Stimulated activated effector memory CD8-positive, alpha-beta T cell treated with anti-CD3 and anti-CD28 coated beads, Interleukin-12 subunit alpha, Interleukin-12 subunit beta, amount 100 ng/mL, for 72 hours (primary cell): ENCODE measurements around the gene OR8B2.

Experiments used
- ATAC-seq: fragments of 150-1000 bp; cut with Tn5 transposase; 2 replicates; pipeline ENCODE4 v1.10.0; 2021
- DNase-seq, 2 donors: peaks; one replicate each; pipeline ENCODE4 v3.0.0; 2021 to 2022; ENCODE audit warnings: low spot score in 2 of 2
- H3K27ac Mint-ChIP-seq: one replicate; pipeline ENCODE4 v1.8.0; 2022; ENCODE audit warnings: mild to moderate bottlenecking, mixed read lengths
- H3K36me3 Mint-ChIP-seq: one replicate; pipeline ENCODE4 v1.8.0; 2022; ENCODE audit warnings: mild to moderate bottlenecking, mixed read lengths
- H3K4me1 Mint-ChIP-seq: one replicate; pipeline ENCODE4 v1.8.0; 2022; ENCODE audit warnings: mixed read lengths
- H3K4me3 Mint-ChIP-seq: one replicate; pipeline ENCODE4 v1.8.0; 2022; ENCODE audit warnings: mild to moderate bottlenecking, mixed read lengths
- H3K9me3 Mint-ChIP-seq: one replicate; pipeline ENCODE4 v1.8.0; 2022; ENCODE audit warnings: mixed read lengths

Gene OR8B2

DNA sequence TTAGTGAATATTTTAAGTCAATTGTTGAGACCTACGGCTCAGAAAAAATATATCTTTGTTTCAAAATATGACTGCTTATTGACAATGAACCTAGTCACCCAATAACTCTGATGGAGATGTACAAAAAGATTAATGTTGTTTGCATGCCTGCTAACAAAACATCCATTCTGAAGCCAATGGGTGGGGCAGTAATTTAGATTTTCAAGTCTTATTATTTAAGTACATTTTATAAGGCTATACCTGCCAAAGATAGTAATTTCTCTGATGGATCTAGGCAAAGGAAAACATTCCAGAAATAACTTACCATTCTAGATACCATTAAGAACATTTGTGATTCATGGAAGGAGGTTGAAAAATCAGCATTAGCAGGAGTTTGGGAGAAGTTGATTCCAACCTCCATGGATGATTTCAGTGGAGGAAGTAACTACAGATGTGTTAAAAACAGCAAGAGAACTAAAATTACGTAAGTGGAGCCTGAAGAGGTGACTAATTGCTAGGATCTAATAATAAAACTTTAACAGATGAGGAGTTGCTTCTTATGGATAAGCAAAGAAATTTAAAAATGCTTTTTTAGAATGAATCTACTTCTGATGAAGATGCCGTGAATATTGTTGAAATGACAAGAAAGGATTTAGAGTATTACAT lies 37.9 kb downstream of the OR8B2 start:
- no peak overlapping the region for H3K27ac Mint-ChIP-seq

DNA sequence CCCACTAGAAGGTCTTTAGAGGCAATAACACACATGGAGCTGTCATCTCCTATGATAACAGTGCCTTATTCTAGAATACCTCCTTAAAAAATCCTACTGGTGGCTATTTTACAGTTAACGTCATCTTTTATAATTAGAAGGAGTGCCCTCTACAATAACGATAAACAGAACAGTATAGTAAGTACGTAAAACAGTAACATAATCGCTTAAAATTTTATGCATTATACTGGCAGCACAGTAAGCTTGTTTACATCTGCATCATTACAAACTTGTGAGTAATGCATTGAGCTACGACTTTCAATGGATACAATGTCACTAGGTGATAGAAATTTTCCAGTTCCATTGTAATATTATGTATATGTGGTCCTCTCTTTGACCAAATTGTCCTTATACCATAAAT lies 40.0 kb downstream of the OR8B2 start:
- DNase-seq (no peak), ATAC-seq (no peak)
- Mint-ChIP-seq H3K36me3 (no peaks in the 10 kb centered on the region), H3K27ac (no peak overlapping the region), H3K9me3 (no peaks in the 10 kb centered on the region), H3K4me3 (no peak overlapping the region), H3K4me1 (no peaks in the 10 kb centered on the region)

More for the DNA sequence above, 37.9 kb downstream of the OR8B2 start:
- no peak for DNase-seq
- ATAC-seq: no peak
- Mint-ChIP-seq H3K36me3 (no peaks in the 10 kb centered on the region), H3K4me3 (no peak overlapping the region), H3K9me3 (peaks cover 6% of the 10 kb centered on the region), H3K4me1 (no peaks in the 10 kb centered on the region)

DNA sequence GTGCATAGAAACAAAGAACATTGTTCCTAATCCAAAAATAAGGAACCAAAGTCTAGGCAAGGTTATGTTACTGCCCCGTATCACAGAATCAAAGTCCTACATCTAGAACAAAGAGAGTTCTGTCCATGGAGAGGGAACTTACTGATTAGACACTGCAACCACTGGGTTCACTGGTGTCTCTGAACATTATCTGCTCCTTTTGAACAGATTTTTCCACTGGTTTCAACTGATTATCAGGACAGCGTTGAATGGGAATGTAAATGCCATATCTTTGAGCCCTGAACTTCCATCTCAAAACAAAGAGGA lies 44.2 kb downstream of the OR8B2 start:
- DNase-seq (no peak), ATAC-seq (no peak)
- no peaks in the 10 kb centered on the region for H3K36me3 Mint-ChIP-seq
- no peak overlapping the region for H3K27ac Mint-ChIP-seq
- H3K9me3 Mint-ChIP-seq: no peaks in the 10 kb centered on the region
- H3K4me3 Mint-ChIP-seq: no peak overlapping the region
- H3K4me1 Mint-ChIP-seq: no peaks in the 10 kb centered on the region

DNA sequence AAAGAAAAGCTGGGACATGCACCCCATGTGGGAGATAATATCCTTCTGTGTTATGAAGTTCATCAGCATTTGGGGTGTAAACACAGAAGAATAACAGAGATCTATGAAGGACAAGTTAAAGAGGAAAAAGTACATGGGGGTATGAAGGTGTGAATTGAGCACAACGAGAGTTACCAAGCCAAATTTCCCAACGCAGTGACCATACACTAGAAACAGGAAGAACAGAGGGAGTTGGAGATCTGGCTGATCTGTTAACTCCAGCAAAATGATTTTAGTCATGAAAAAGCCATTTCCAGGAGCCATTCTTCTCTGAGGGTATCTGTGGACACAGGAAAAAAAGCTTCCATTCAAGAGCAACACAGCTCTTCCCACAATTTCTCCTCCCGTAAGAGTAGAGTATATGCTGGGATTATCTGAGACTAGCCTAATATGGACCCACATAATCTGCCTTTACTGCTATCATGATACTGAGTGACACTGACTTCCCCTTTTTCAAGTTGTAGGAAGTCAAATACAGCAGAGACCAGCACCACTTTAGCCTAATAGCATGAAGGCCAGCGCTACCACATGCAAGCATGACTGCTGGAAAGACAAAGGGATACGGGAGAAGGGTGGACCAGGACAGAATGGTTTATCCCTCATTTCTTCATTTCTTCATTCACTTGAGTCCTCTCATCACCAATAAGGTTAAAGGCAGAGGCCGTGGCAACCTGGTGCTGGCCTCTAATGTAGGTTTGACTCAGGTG lies 44.7 kb downstream of the OR8B2 start:
- Mint-ChIP-seq H3K9me3 (no peaks in the 10 kb centered on the region), H3K27ac (no peak overlapping the region), H3K36me3 (no peaks in the 10 kb centered on the region), H3K4me3 (no peak overlapping the region), H3K4me1 (no peaks in the 10 kb centered on the region)
- no peak for ATAC-seq
- DNase-seq: no peak
